ENCODE data around the gene VWA8.

- TF ChIP-seq CTCF (conservative IDR thresholded peaks at IDR 0.05; ENCODE audit: low read depth in 2 of 2) (no peak), ZNF114 (CRISPR knock-in tag; IDR thresholded peaks at IDR 0.05) (no peak), EZH2 (IDR thresholded peaks at IDR 0.05; ENCODE audit: low read depth, unreplicated experiment) (no peak), POLR2AphosphoS5 (IDR thresholded peaks at IDR 0.05; ENCODE audit: low read depth) (no peak), JUNB (IDR thresholded peaks at IDR 0.05; ENCODE audit: unreplicated experiment) (no peak), CREB1 (CRISPR knock-in tag; IDR thresholded peaks at IDR 0.05; ENCODE audit: low read depth) (no peak), EZH2phosphoT487 (IDR thresholded peaks at IDR 0.05; ENCODE audit: unreplicated experiment) (no peak), STAT1 (IDR thresholded peaks at IDR 0.05; ENCODE audit: unreplicated experiment) (no peak)
Measured at GRCh38 chr13:41563984-41564365, 396.9 kb downstream of the VWA8 start.

All from GM23338 (cell line).